ENCODE measurements around the gene MUCL3.
"Not testable (repeated sequence)": the region's sequence is repeated elsewhere in the genome, so short reads cannot be mapped to it uniquely, and the experiment has no call there.

The MUCL3 gene

GRCh38 chr6:30981942-30982772 lies 41.4 kb downstream of the MUCL3 start:
- peak; percentile 31 to 36 for DNase-seq

GRCh38 chr6:30983439-30983838 lies 42.7 kb downstream of the MUCL3 start, which contains the start of gene MUC21:
MUC21 (plus strand) TSS chr6:30983718; CDS start chr6:30983959, 241 bp downstream.
- DNase-seq, result no peak

GRCh38 chr6:30985490-30985889 lies 44.7 kb downstream of the MUCL3 start:
- DNase-seq, result no peak

- DNase-seq, result no peak
Measured at GRCh38 chr6:30987304-30987703, 46.5 kb downstream of the MUCL3 start.

- DNase-seq, result no peak
Measured at GRCh38 chr6:30988209-30988825, 47.5 kb downstream of the MUCL3 start.

- DNase-seq, result no peak
Measured at GRCh38 chr6:30990422-30991086, 49.8 kb downstream of the MUCL3 start.

- no peak for DNase-seq
Measured at GRCh38 chr6:30991891-30992290, 51.1 kb downstream of the MUCL3 start.

- no peak for DNase-seq
Measured at GRCh38 chr6:30997301-30997700, 56.5 kb downstream of the MUCL3 start.

- no peak for DNase-seq
Measured at GRCh38 chr6:30998785-30999184, 58.0 kb downstream of the MUCL3 start.

- not testable (repeated sequence) for DNase-seq
Measured at GRCh38 chr6:31000067-31000860, 59.5 kb downstream of the MUCL3 start.

GRCh38 chr6:31001281-31001888 lies 60.6 kb downstream of the MUCL3 start:
- no peak for DNase-seq

GRCh38 chr6:31002471-31002870 lies 61.7 kb downstream of the MUCL3 start:
- DNase-seq, result no peak
